ENCODE measurements around the gene THBS4.

Gene THBS4

DNA sequence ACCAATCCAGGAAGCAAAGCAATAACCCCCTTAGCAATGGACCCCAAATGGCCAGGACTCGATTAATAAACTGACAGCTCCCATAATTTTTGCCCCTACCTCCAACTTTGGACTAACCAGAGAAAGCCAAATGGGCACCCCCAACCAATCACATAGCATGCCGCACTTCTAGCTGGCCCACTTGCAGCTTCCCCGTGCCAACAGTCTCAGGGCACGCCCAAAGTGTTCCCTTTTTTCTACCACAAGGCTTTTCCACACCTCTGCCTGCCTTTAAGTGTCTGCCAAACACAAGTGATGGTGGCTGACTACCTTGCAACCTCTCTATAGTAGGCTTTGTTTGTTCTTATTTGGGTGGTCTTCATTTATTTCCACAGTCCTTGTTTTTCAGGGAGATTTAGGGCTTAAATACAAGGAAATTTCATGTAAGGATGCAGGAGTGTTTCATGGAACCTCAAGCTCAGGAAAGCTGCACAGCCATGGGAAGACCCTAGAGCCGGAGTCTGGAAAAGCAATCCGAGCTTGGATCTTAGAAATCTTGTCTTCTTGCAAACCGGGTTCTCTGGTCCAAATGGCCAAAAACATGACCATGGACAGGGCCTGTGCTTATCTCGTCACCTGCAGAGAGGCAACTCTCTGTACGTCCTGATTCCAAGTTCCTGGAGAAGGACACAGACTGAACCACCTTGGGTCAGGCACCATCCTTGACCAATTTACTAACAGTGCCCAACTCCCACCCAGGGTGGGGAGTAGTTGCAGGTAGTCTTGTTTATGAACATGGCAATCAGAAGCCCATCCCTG is 89.2 kb downstream of the THBS4 start:
- no peaks in the 10 kb centered on the region for H3K9me3 ChIP-seq
- peaks cover 7% of the 10 kb centered on the region for H3K4me1 ChIP-seq
- no peaks in the 10 kb centered on the region for H3K36me3 ChIP-seq
- no peak for TF ChIP-seq CTCF (IDR thresholded peaks at IDR 0.05; ENCODE audit: low read depth, low read length)
- H3K4me3 ChIP-seq (ENCODE audit: low read depth, low read length), result no peak overlapping the region
- no peaks in the 10 kb centered on the region for H3K27me3 ChIP-seq
- DNase-seq, result no peak

DNA sequence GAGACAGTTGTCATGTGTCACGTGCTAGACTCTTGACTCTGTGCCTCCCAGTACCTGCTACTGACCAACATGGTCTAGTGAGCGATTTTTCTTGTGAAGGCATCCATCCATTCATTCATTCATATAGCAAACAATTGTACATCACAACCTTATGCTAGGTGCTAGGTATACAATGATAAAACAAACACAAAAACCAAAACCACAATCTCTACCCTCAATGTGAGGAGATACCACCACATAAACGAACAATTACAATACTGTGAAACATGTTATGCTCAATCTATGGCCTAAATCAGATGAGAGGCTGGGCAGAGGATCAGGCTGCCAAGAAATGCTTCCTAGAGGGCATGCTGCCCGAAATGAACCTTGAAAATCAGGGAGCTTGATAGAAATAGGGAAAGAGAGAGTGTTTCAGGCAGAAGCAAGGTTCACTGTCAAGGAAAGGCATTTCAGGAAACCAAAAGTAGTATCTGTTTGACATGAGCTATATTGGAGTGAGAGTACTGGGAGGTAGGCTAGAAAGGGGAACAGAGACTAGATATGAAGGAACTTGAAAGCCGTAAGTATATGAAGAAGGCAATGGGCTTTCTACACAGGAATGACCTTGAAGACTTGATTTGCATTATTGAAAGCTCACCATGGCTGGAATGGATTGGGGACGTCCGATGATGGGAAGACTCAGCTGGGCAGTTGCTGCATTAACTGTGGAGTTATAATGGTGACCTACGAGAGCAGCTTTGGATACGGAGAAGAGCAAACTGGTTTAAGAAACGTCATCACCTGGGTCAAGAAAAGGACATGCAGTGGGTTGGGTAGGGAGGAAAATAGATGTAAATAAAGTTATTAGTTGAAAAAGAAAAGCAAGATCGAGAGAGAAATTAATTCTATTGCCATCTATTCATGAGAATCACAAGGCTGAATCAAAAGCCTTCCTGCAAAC is 90.1 kb downstream of the THBS4 start:
- no peaks in the 10 kb centered on the region for H3K9me3 ChIP-seq
- no peaks in the 10 kb centered on the region for H3K36me3 ChIP-seq
- DNase-seq, result no peak
- no peak overlapping the region for H3K4me3 ChIP-seq (ENCODE audit: low read depth, low read length)
- no peak for TF ChIP-seq CTCF (IDR thresholded peaks at IDR 0.05; ENCODE audit: low read depth, low read length)
- H3K27me3 ChIP-seq, result no peaks in the 10 kb centered on the region
- peaks cover 7% of the 10 kb centered on the region for H3K4me1 ChIP-seq

GRCh38 chr5:80125962-80126480 is 90.9 kb downstream of the THBS4 start:
- Histone ChIP-seq H3K9me3 (no peaks in the 10 kb centered on the region), H3K4me1 (peaks cover 7% of the 10 kb centered on the region), H3K36me3 (no peaks in the 10 kb centered on the region), H3K27me3 (no peaks in the 10 kb centered on the region), H3K4me3 (ENCODE audit: low read depth, low read length) (no peak overlapping the region)
- no peak for DNase-seq
- TF ChIP-seq CTCF (IDR thresholded peaks at IDR 0.05; ENCODE audit: low read depth, low read length), result no peak

DNA sequence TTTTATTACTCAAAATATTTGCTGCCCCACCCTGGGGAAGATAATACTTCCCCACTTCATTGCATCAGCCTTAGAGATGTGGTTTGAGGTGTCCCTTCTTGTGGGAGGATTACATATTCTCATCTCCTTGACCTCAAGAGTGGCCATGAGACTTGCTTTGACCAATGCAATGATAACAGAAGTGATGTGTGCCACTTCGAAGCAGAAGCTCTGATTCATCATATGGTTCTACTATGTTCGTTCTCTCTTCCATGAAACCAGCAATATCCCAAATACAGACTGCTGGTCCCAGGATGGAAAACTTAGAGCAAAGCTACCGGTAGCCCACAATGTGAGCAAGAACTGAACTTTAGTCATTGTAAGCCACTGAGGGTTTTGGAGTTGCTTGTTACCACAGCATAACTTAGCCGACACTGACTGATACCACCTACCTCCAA is 92.0 kb downstream of the THBS4 start:
- Histone ChIP-seq H3K36me3 (no peaks in the 10 kb centered on the region), H3K4me3 (ENCODE audit: low read depth, low read length) (no peak overlapping the region), H3K9me3 (no peaks in the 10 kb centered on the region), H3K27me3 (no peaks in the 10 kb centered on the region), H3K4me1 (peaks cover 7% of the 10 kb centered on the region)
- no peak for TF ChIP-seq CTCF (IDR thresholded peaks at IDR 0.05; ENCODE audit: low read depth, low read length)
- DNase-seq, result no peak

DNA sequence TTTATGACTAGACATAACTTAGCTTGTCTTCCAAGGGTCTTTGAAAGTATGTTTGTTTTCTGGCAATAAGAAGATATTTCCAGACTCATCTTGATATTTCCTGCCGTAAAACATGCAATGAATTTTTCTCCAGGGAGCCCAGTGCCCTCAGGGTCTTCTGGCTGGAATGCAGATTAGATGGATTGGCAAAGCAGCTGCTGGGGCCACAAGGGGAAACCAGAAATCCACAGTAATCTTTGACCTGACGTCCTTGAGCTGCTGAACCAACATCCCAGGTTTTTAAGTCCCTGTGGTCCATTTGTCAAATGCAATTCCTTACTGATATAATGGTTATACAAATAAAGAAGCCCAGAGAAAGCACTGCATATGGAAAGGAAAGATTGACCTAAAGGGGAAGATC is 93.0 kb downstream of the THBS4 start:
- peaks cover 7% of the 10 kb centered on the region for H3K4me1 ChIP-seq
- H3K9me3 ChIP-seq, result no peaks in the 10 kb centered on the region
- no peak overlapping the region for H3K4me3 ChIP-seq (ENCODE audit: low read depth, low read length)
- no peaks in the 10 kb centered on the region for H3K27me3 ChIP-seq
- no peak for TF ChIP-seq CTCF (IDR thresholded peaks at IDR 0.05; ENCODE audit: low read depth, low read length)
- H3K36me3 ChIP-seq, result no peaks in the 10 kb centered on the region
- peak; percentile 80 for DNase-seq
